GM19468 (cell line): ENCODE results near the gene PLEKHA8.
A peak's percentile ranks its signal among the peaks of the same experiment; 100 is the strongest.
"Not testable (repeated sequence)": the region's sequence is repeated elsewhere in the genome, so short reads cannot be mapped to it uniquely, and the experiment has no call there.

Experiments used
- ATAC-seq: cut with Tn5 transposase; IDR thresholded peaks from one replicate; pipeline ENCODE4 v1.9.1; 2021; ENCODE audit warnings: mild to moderate bottlenecking, moderate library complexity, moderate number of reproducible peaks; ENCODE audit not compliant: unreplicated experiment; ENCODE audit errors: extremely low read depth

PLEKHA8 gene

GRCh38 chr7:30091491-30091912 is 63.3 kb downstream of the PLEKHA8 start:
- ATAC-seq, result no peak

DNA sequence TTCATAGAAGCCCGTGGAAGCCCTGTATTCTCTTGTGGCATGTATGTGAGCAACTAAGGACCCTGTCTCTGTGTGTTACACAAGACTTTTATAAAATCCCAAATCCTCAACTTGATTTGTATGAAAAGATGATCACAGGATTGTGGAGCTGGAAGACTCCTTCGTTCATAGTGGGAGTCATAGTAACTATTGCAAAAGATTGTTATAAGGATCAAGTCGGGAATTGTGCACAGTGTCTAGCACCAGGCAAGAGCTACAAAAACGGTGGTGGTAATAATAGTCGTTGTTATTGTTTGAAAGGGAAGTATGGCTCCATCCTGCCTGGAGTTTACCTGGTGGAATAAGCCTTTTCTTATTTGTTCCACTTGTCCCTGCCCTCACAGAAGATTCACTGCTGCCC is 63.8 kb downstream of the PLEKHA8 start:
- no peak for ATAC-seq

DNA sequence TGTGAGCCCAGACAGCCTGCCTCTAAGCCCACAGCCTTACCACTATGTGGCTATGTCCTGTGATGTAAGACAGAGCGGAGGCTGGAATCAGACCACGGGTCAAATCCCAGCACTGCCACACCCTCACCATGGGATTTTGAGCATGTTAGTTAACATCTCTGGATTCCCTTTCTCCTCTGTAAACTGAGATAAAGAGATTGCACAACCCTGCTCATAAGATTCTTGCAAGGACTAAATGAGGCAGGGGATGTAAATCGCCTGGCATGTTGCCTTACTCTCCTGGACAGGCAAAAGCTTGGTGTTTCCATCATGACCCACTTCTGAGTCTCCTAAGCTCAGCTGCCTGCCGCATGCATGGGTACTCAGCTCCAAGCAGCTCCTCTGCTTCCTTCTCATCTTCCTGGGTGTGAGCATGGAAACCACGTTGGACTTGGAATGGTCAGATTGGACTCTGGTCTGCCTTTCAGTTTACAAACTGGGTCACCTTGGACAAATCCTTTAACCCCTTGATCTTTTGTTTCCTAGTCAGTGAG is 65.3 kb downstream of the PLEKHA8 start:
- ATAC-seq, result no peak

DNA sequence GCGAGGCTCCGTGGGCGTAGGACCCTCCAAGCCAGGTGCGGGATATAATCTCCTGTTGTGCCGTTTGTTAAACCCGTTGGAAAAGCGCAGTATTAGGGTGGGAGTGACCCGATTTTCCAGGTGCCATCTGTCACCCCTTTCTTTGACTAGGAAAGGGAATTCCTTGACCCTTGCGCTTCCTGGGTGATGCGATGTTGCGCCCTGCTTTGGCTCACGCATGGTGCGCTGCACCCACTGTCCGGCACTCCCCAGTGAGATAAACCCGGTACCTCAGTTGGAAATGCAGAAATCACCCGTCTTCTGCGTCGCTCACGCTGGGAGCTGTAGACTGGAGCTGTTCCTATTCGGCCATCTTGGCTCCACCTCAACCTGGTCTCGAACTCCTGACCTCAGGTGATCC is 70.4 kb downstream of the PLEKHA8 start:
- not testable (repeated sequence) for ATAC-seq

- no peak for ATAC-seq
These were observed 74.1 kb downstream of the PLEKHA8 start for GRCh38 chr7:30102281-30102680.

- ATAC-seq, result no peak
These were observed 75.9 kb downstream of the PLEKHA8 start for GRCh38 chr7:30104157-30104556.

- ATAC-seq, result no peak
These were observed 84.0 kb downstream of the PLEKHA8 start for GRCh38 chr7:30112103-30112713.

DNA sequence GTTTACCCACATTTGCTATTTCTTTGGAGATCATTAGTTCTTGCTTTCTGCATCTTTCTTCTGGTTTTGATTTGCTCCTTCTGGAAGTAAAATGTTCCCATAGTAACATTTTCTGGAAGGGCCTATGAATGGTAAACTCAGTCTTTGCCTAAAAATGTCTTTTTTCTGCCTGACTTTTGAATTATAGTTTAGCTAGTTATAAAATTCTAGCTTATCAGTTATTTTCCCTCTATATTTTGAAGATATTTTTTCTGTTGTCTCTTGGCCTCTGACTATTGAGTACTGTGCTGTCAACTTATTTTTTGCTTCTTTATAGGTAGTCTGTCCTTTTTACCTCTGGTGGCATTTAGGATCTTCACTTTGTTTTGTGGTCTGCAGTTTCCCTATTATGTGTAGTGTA is 84.9 kb downstream of the PLEKHA8 start:
- no peak for ATAC-seq

DNA sequence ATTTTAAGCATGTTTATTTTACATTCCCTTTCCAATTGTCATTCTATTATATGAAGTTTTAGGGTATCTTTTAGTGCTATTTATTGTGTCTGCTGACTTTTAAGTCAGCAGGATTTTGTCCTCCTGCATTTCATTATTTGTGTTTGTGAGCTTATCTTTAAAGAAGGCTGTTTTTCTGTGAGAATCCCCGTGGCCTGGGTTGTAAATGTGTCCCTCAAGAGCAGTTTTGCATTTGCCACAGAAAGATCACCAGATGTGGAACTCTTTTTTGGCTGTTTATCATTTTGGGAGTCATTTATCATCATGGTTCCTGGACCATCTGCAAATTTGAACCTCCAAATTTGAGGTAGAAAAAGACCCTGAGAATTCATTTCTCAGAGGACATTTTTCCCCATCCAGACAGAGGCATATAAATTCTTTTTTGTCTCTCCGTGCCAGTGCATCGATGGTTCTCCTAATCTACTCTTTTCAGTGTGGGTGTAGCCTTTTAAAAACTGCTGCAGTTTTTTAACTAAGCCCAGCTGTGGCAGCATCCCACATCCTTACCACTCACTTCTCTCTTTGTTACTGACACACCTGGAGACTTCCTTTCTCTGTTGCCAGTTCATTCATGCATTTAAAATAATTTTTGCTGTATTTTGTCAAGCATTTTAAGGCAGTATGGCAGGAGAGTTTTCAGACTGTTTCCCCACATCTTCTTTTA is 86.5 kb downstream of the PLEKHA8 start:
- no peak for ATAC-seq

- no peak for ATAC-seq
These were observed 87.6 kb downstream of the PLEKHA8 start for GRCh38 chr7:30115709-30116297.

DNA sequence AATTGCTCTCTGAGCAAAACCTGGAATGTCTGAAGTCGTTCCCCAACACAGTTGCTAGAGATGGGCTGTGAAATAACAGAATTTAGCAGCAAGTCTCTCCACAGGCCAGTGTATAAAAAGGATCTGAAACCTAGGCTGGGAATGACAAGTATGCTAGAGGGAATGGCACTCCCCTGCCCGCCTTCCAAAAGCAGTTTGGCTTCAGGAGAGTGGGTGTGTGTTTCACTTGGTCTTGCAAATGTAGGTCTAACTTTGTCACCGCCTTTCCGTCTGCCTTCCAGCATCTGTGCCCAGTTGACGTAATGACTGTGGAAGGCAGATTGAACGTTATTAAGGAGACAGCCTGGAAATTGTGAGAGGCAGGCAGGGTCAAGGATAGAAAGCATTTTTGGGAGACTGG is 88.6 kb downstream of the PLEKHA8 start:
- no peak for ATAC-seq

DNA sequence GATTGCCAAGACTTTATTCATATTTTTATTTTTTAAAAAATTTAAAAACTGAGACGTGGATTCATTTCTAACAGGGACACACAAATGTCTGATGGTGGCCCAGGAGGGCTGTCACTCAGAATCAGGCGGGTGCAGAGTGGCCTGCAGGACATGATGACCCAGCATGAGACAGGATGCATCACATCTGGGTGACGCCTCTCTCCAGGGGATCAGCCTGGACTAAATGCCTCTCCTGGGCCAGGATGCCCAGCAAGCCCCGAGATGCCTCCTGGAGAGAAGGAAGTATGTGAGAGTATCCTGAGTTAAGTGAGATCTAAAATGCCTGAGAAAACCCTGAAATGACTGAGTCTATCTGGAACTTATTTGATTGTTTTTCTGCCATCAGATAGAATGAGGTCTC is 89.7 kb downstream of the PLEKHA8 start:
- ATAC-seq, result no peak

DNA sequence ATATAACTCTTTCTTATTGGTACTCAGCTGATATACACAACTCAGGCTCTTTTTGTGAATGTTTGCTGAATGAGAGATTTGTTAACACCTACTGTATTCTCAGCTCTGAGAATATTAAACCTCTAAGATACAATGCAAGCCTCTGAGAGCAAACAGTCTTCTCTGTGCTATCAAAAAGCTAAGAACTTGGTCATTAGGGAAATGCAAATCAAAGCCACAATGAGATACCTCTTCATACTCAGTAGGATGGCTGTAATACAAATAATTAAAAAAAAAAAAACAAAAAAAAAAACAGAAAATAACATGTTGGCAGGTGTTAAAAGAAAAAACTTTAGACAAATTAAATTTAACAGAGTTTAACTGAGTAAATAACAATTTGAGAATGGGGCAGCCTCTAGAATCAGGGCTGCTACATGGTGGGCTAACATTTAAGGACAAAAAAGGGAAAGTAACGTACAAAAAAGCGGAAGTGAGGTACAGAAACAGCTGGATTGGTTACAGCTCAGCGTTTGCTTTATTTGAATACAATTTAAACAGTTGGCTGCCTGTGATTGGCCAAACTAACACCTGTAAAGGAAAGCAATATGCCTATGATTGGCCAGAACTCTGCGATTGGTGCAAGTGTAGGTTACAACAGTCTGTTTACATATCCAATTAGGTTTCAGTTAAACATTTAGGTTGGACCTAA is 91.8 kb downstream of the PLEKHA8 start:
- no peak for ATAC-seq

- no peak for ATAC-seq
These were observed 105.8 kb downstream of the PLEKHA8 start for GRCh38 chr7:30133736-30134610.

DNA sequence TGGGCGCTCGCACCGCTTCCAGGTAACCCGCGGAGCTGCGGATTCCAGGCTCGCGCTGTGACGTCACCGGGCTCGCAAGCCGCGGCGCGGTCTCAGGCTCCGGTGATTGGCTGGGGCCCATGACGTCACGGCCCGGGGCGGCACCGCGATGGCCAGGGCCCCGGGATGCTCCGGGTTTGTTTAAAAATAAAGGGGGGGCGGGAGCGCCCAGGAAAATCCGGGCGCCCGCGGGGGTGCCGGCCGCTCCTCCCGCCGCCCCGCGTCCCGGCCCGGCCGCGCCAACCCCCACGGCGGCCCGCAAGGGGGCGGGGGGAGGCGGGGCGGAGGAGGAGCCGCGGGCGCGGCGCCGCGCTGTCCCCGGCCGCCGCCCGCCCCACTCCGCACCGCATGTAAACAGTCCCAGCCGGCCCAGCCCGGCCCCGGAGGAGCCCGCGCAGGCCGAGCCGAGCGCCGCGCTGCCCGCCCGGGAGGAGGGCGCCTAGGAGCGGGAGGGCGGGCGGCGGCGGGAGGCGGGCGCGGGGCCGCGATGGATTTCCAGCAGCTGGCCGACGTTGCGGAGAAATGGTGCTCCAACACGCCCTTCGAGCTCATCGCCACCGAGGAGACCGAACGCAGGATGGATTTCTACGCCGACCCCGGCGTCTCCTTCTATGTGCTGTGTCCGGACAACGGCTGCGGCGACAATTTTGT is 106.5 kb downstream of the PLEKHA8 start, which contains the start of gene MTURN:
MTURN (plus strand) TSS at position 376 of the 690 bp plus-strand sequence; CDS start at position 527, 151 bp downstream.
- ATAC-seq, result peak; percentile 60

GRCh38 chr7:30135301-30136116 is 107.3 kb downstream of the PLEKHA8 start:
- peak; percentile 8 for ATAC-seq

- ATAC-seq, result no peak
These were observed 108.0 kb downstream of the PLEKHA8 start for GRCh38 chr7:30136117-30136731.
